Stimulated activated naive CD4-positive, alpha-beta T cell (primary cell): ENCODE measurements around the gene CCDC116.
"Not testable (repeated sequence)": the region's sequence is repeated elsewhere in the genome, so short reads cannot be mapped to it uniquely, and the experiment has no call there.

ENCODE experiments used
- DNase-seq, 6 experiments: peaks; one replicate each; lab custom pipeline; 2025; lab: John Stamatoyannopoulos, UW

Gene CCDC116

GRCh38 chr22:21609556-21610157, 22.9 kb upstream of the CCDC116 start:
- DNase-seq = not testable (repeated sequence)

- no peak for DNase-seq
Observed at GRCh38 chr22:21611210-21611977, 21.2 kb upstream of the CCDC116 start.

GRCh38 chr22:21612858-21613257, 19.7 kb upstream of the CCDC116 start:
- DNase-seq = no peak

GRCh38 chr22:21613553-21614233, 18.9 kb upstream of the CCDC116 start:
- DNase-seq = no peak

- no peak for DNase-seq
Observed at GRCh38 chr22:21615731-21616130, 16.8 kb upstream of the CCDC116 start.

- DNase-seq = not testable (repeated sequence)
Observed at GRCh38 chr22:21617337-21617736, 15.2 kb upstream of the CCDC116 start.

- no peak for DNase-seq
Observed at GRCh38 chr22:21621025-21621424, 11.5 kb upstream of the CCDC116 start.

- DNase-seq = no peak
Observed at GRCh38 chr22:21622011-21622918, 10.3 kb upstream of the CCDC116 start.

GRCh38 chr22:21622919-21623647, 9.5 kb upstream of the CCDC116 start:
- DNase-seq = no peak

GRCh38 chr22:21623648-21623970, 9.0 kb upstream of the CCDC116 start:
- DNase-seq = no peak

- peak in 4 of 6 experiments; percentile 6 to 26 (median 16) for DNase-seq
Observed at GRCh38 chr22:21624120-21624879, 8.3 kb upstream of the CCDC116 start.

GRCh38 chr22:21624880-21625791, 7.4 kb upstream of the CCDC116 start:
- no peak for DNase-seq

- DNase-seq = no peak
Observed at GRCh38 chr22:21626073-21626734, 6.4 kb upstream of the CCDC116 start.

- DNase-seq = no peak
Observed at GRCh38 chr22:21626735-21627469, 5.7 kb upstream of the CCDC116 start.

- DNase-seq = no peak
Observed at GRCh38 chr22:21628386-21629254, 3.9 kb upstream of the CCDC116 start.

GRCh38 chr22:21629255-21630149, 3.1 kb upstream of the CCDC116 start, which contains the start of gene YDJC:
TSS of gene YDJC (minus strand) at chr22:21630022. CDS start at chr22:21630014, 8 bp downstream.
- DNase-seq = peak; percentile 86 to 93 (median 91)
